Erythroblast (primary cell): Measurements from ENCODE around the gene VPS33A.

Experiments used
- DNase-seq, 2 experiments: peaks; one replicate each; lab custom pipeline; 2025; lab: John Stamatoyannopoulos, UW
- GATA1 ChIP-seq: IDR thresholded peaks from 2 replicates; pipeline ENCODE4 v1.6.1; 2011; ENCODE audit warnings: low read depth, mild to moderate bottlenecking, control low read depth, low read length, moderate library complexity
- POLR2A ChIP-seq: IDR thresholded peaks from 2 replicates; pipeline ENCODE4 v1.6.1; 2011; ENCODE audit warnings: mild to moderate bottlenecking, low read length

Gene VPS33A

DNA sequence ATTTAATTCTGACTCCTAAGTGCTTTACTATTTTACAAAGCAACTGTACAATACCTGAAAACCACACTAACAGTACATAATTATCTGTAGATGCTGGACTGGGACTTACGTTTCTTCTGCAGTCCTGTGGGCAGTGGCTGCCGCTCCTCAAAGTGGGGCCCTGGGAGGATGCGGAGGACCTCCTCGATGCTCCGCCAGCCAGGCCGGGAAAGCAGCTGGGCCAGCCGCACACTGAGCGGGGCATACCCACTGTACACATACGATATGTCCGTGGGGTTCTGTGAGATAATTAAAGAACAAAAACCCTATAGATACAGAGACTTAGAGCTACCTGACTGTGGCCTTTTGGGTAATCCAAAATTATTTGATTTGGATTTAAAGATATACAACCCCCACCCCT is 33.6 kb downstream of the VPS33A start:
- TF ChIP-seq GATA1, result no peak
- no peak for TF ChIP-seq POLR2A
- DNase-seq, result no peak

DNA sequence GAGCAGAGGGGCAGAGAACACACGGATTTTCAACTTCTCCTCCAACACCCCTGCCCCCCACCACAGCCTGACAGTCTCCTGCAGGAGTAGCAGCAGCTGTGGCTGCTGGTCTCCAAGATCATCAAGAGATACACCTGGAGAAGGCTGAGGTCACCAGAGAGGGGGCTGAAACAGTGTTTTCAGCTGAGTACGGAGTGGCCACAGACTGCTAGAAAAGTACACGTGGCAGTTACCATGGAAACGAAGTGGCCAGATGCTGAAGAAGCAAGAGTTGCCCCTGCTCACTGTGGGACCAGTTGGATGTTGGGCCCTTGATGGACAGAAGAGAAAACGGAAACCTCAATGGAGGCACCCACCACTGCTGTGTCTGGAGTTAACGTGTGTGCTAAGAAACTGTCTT is 35.5 kb downstream of the VPS33A start:
- TF ChIP-seq GATA1 (no peak), POLR2A (no peak)
- no peak for DNase-seq

DNA sequence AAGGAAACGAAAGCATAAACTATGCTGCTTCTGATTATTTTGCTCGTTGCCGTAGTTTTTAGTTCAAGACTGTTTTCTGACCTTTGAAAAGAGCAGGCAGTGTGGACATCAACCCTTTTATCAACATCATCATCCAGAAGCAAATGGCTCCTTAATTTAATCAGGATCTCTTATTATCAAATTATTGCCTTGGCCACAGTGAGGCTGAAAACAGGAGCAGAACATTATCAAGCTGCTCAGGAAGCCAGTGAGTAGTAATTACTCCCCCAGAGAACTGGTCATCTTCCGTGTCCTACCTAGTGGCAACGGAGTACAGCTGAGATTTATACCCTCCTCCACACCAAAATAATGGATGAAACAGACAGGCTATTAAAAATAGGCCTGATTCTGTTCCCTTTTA is 38.2 kb downstream of the VPS33A start:
- no peak for DNase-seq
- TF ChIP-seq GATA1, result no peak
- no peak for TF ChIP-seq POLR2A

DNA sequence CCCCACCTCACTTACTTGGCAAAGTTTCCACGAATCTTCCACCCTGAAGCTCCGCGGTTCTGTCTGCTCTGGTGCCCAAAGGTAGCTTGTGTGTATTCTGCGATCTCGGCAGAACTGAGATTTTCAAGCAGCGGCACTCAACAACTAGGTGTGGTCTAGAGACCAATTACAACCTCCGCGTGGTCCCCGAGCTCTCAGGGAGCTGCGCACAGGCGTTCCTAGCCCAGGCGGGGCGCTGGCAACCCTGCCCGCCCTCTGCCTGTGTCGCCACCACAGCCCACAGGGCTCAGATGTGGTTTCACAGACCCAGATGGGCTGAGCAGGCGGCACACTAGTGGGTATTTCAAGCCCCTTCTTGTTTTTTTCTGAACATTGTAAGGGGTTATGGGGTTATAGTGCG is 39.0 kb downstream of the VPS33A start:
- DNase-seq, result no peak
- TF ChIP-seq GATA1, result no peak
- TF ChIP-seq POLR2A, result no peak

DNA sequence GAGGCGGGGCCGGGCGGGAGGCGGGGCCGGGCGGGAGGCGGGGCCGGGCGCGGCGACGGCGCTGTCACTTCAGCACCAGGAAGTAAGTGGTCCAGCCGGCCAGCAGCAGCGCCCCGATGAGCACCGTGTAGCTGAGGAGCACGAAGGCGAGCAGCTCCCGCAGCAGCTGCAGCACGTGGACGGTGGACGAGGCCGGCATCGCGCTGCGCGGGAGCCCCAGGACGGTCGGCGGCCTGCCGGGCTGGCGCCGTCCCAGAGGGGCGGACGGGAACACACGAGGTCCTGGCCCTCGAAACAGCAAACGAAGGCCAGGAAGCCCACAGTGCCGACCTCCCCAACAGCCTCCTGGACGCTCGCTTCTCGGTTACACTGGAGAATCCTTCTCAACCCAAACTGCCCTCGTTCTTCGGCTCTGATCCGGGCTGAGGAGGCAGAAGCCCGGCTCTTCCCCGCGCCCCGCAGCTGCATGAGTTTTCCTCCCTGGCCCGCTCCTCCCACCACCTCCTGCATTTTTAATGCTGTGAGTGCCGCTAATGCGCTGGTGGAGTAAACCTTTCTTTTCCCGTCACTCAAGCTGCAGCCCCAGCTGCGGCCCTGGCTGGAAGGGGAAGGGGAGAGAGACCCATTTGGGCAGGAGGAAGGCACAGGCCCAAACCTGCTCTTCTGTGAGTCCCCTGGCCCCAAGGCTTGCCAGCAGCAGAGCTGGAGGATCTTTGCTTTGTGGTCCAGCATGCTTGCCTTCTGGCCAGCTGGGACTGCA is 39.7 kb downstream of the VPS33A start:
- no peak for TF ChIP-seq GATA1
- no peak for TF ChIP-seq POLR2A
- no peak for DNase-seq

DNA sequence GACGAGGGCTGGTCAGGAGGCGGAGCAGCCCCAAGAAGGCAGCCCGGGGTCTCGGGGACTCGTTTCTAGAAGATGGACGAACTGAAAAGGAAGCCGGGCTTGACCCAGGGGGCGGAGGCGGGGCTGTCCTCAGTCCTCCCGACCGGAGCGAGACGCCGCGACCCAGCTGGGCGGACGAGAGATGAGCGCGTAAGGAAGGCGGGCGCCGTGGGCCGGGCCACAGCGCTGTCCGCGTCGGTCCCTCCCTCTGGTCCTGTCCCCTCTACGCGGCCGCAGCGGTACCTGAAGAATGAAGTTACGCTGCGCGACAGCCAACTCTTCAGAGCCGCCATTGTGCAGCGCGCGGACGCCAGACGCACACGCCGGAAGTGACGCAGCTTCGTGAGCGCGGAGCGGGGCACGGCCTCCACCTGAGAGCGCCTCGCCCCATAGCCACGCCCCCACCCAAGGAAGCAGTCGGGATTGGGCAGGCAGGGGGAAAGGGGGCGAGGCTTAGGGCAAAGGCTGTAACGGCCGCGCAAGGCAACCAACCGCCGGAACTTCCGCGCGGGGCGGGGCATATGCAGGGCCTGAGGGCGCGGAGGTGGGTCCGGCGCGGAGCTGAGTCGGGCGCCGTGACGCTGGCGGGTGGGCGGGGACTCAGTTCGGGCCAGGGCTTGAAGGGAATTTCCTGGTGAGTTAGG is 40.5 kb downstream of the VPS33A start, which contains the start of gene DIABLO:
Gene DIABLO (minus strand): TSS at position 370 of the 683 bp plus-strand sequence. CDS start 38 bp downstream, at position 332.
- TF ChIP-seq POLR2A (peak; percentile 95), GATA1 (no peak)
- peak; percentile 100 for DNase-seq

DNA sequence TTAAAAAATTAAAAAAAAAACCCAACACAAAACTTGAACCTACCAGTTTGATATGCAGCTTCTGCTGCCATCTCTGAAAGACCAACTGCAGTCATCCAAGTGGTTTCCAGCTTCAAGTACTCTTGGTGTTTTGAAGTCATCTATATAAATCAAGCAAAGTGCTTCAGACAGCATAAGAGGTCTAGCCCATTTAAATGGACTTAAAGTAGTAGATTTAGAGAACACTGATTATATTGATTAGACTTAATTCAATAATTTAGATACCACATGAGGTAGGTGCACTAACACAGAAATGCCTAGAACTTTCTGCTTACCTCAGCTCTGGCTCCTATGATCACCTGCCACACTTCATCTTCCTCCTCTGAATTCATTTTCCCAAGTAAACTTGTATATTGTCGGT is 49.8 kb downstream of the VPS33A start:
- no peak for TF ChIP-seq POLR2A
- no peak for TF ChIP-seq GATA1
- no peak for DNase-seq

DNA sequence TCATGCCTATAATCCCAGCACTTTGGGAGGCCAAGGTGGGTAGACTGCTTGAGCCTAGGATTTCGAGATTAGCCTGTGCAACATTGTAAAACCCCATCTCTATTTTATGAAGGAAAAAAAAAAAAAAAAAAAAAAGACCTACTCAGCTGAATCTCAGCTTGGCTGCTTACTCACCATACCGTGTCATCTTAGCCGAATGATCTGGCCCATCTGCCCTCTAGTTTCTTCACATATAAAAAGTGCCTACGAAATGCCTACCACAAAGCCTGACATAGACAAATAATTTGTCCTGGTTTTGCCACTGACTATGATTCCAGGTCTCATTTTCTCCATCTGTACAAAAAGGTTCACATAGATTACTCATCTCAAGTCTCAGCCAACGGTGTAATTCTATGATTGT is 50.5 kb downstream of the VPS33A start:
- TF ChIP-seq POLR2A, result no peak
- TF ChIP-seq GATA1, result no peak
- no peak for DNase-seq

DNA sequence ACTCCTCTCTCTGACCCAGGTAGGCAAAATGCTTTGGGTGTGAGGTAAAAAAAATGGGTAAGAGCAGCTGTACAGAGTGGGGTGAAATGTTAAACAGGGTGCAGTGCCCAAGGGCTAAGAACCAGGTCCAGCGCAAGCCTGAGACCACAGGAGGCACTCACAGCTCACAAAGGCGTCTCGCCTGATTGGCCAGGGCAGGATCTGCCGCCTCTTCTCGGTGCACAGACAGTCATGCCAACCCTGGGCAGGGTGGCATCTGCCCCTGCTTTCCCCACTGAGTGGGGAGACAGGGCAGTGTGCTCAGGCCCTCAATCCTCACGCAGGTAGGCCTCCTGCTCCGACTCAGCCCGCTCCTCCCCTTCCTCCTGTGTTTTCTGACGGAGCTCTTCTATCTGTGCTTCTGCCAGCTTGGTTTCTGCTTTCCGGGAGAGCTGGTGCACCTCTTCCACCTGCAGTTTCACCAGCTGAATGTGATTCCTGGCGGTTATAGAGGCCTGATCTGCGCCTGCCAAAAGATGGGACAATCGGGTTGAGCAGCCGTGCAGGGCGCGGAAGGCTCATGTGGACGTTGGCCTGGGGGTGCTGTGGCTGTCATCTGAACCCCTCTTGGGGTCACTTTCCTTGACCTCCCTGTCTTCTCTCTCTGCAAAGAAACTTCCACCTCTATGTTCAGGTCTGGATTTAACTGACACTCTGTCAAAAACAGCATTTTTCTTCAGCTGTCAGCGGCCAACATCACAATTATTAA is 58.0 kb downstream of the VPS33A start:
- TF ChIP-seq GATA1 (no peak), POLR2A (no peak)
- no peak for DNase-seq

DNA sequence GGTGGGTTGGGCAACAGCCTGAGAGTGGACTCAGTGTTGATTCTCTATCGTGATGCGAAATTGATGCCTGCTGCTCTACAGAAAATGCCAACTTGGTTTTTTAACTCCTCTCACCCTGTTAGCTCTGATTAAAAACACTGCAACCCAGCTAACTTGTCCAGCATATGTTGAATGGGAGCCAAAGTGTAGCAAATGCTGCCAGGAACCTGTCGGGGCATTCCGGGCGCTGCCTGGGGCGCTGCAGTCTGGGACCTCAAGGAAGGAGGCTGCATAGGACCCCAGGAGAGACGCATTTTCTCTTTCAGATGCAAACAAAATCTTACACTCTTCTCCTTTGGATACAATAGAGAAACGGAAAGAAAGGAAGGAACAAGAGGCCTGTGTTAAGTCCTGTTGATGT is 58.9 kb downstream of the VPS33A start:
- DNase-seq, result no peak

DNA sequence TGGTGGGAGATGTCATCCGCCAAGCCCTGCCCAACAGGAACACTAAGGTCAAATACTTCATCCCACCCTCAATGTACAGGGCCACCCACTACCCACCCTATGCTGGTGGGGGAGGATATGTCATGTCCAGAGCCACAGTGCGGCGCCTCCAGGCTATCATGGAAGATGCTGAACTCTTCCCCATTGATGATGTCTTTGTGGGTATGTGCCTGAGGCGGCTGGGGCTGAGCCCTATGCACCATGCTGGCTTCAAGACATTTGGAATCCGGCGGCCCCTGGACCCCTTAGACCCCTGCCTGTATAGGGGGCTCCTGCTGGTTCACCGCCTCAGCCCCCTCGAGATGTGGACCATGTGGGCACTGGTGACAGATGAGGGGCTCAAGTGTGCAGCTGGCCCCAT is 59.3 kb downstream of the VPS33A start:
- no peak for DNase-seq
- TF ChIP-seq POLR2A (no peak), GATA1 (no peak)

More for the DNA sequence above, 58.9 kb downstream of the VPS33A start:
- TF ChIP-seq POLR2A, result no peak
- no peak for TF ChIP-seq GATA1

DNA sequence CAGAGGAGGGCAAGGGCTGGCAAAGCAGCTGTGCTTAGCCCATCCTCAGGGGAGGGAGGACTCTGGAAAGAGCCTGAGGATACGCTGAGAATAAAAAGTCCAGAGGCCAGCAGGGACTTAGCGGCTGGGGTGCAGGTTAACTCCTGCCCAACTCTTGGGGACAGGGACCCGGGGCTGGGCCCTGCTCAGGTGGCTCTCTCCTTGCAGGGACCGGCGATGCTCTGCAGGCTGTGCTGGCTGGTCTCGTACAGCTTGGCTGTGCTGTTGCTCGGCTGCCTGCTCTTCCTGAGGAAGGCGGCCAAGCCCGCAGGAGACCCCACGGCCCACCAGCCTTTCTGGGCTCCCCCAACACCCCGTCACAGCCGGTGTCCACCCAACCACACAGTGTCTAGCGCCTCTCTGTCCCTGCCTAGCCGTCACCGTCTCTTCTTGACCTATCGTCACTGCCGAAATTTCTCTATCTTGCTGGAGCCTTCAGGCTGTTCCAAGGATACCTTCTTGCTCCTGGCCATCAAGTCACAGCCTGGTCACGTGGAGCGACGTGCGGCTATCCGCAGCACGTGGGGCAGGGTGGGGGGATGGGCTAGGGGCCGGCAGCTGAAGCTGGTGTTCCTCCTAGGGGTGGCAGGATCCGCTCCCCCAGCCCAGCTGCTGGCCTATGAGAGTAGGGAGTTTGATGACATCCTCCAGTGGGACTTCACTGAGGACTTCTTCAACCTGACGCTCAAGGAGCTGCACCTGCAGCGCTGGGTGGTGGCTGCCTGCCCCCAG is 60.0 kb downstream of the VPS33A start:
- DNase-seq, result no peak
- TF ChIP-seq GATA1, result no peak
- peak; percentile 15 for TF ChIP-seq POLR2A
